A549 (cell line): ENCODE measurements around the gene STX8.

Experiments
- JUNB ChIP-seq: fragments of >200 bp; sonication (Bioruptor Twin); formaldehyde crosslinking; IDR thresholded peaks from 2 replicates; pipeline ENCODE4 v1.6.1; 2016
- RCOR1 ChIP-seq: fragments of 150-350 bp; IDR thresholded peaks from 2 replicates; pipeline ENCODE4 v1.6.1; 2014; ENCODE audit warnings: antibody characterized with exemption, low read length, low read depth
- TF ChIP-seq, protein P1 (sequence below): fragments of 150-350 bp; IDR thresholded peaks from 2 replicates; pipeline ENCODE4 v1.6.1; 2014; ENCODE audit warnings: low read depth, mild to moderate bottlenecking, low read length
- TF ChIP-seq, protein P2 (sequence below): fragments of >200 bp; sonication (Bioruptor Twin); formaldehyde crosslinking; IDR thresholded peaks from 3 replicates; pipeline ENCODE4 v1.5.1; 2016

DNA sequence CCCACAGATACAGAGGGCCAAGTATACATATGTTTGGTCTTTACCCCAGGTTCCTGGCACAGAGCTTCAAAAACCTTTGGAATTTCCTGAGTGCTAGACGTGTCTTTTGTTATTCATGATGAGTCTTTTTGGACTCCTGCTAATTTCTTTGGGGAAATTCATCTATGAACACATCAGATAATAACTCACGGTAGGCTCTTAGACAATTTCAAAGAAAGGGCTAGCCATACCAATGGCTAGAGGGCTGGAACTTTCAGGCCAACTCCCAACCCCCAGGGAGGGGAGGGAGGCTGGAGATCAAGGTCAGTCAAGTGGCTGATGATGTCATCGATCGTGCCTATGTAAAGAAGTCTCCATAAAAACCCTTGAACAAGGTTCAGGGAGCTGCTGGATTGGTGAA is 101.9 kb downstream of the STX8 start:
- TF ChIP-seq, protein P1, sequence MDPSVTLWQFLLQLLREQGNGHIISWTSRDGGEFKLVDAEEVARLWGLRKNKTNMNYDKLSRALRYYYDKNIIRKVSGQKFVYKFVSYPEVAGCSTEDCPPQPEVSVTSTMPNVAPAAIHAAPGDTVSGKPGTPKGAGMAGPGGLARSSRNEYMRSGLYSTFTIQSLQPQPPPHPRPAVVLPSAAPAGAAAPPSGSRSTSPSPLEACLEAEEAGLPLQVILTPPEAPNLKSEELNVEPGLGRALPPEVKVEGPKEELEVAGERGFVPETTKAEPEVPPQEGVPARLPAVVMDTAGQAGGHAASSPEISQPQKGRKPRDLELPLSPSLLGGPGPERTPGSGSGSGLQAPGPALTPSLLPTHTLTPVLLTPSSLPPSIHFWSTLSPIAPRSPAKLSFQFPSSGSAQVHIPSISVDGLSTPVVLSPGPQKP, result no peak
- TF ChIP-seq RCOR1 (no peak), JUNB (no peak; the same call in 1 of the 2 replicates)
- TF ChIP-seq, protein P2, sequence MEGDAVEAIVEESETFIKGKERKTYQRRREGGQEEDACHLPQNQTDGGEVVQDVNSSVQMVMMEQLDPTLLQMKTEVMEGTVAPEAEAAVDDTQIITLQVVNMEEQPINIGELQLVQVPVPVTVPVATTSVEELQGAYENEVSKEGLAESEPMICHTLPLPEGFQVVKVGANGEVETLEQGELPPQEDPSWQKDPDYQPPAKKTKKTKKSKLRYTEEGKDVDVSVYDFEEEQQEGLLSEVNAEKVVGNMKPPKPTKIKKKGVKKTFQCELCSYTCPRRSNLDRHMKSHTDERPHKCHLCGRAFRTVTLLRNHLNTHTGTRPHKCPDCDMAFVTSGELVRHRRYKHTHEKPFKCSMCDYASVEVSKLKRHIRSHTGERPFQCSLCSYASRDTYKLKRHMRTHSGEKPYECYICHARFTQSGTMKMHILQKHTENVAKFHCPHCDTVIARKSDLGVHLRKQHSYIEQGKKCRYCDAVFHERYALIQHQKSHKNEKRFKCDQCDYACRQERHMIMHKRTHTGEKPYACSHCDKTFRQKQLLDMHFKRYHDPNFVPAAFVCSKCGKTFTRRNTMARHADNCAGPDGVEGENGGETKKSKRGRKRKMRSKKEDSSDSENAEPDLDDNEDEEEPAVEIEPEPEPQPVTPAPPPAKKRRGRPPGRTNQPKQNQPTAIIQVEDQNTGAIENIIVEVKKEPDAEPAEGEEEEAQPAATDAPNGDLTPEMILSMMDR, result no peak
